Smooth muscle cell of the brain vasculature (primary cell): ENCODE measurements around the gene RPL12.

Source experiments
- DNase-seq: peaks from one replicate; pipeline ENCODE4 v3.0.0-alpha.2; 2012; ENCODE audit warnings: low read depth, low spot score

Gene RPL12

GRCh38 chr9:127405344-127406125 is 45.7 kb downstream of the RPL12 start:
- DNase-seq = no peak

GRCh38 chr9:127404631-127405030 is 46.6 kb downstream of the RPL12 start:
- DNase-seq = no peak

GRCh38 chr9:127403507-127404192 is 47.6 kb downstream of the RPL12 start:
- no peak for DNase-seq

- no peak for DNase-seq
These were observed 48.7 kb downstream of the RPL12 start for GRCh38 chr9:127402401-127403090.

- DNase-seq = no peak
These were observed 51.4 kb downstream of the RPL12 start for GRCh38 chr9:127399736-127400269.

GRCh38 chr9:127398715-127399400 is 52.3 kb downstream of the RPL12 start:
- no peak for DNase-seq

- no peak for DNase-seq
These were observed 52.9 kb downstream of the RPL12 start for GRCh38 chr9:127398275-127398647.
